NCI-H2227 treated with DMSO at 0.1 percent for 48 hours (cell line): ENCODE results near the gene USP10.

Experiments
- DNase-seq: peaks from one replicate; lab custom pipeline; 2025; lab: John Stamatoyannopoulos, UW

Gene USP10

GRCh38 chr16:84806256-84806889, 106.6 kb downstream of the USP10 start:
- DNase-seq: no peak

DNA sequence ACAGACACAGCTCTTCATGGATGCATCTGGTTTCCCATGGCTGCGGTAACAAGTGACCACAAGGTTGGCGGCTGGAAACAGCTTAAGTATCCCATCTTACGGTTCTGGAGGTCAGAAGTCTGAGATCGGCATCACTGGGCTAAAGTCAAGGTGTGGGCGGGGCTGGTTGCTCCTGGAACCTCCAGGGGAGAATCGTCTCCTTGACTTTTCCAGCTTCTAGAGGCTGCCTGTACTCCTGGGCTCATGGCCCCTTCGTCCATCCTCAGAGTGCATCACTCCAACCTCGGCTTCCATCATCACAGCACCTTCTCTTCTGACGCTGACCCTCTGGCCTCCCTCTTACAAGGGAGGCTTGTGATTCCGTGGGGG, 107.1 kb downstream of the USP10 start:
- no peak for DNase-seq

- no peak for DNase-seq
Observed at GRCh38 chr16:84807776-84808175, 108.0 kb downstream of the USP10 start.

DNA sequence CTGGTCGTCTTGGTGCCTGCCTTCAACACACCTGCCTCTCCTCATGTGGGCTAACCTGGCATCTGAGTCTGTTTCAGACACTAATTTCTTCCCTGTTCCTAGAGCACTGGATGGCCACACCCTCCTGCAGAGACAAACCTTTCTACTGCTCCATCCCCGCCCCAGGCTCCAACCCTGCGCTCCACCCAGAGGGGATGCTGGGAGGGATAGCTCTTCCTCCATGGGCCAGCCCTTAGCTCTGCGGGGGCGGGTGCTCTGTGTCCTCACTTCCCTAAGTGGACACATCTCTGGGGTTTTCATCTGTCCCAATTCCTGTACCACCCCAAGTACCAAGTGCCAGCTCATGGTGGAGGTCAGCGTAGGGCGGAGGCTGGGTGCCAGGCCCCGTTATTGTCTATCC, 109.0 kb downstream of the USP10 start:
- DNase-seq: no peak

DNA sequence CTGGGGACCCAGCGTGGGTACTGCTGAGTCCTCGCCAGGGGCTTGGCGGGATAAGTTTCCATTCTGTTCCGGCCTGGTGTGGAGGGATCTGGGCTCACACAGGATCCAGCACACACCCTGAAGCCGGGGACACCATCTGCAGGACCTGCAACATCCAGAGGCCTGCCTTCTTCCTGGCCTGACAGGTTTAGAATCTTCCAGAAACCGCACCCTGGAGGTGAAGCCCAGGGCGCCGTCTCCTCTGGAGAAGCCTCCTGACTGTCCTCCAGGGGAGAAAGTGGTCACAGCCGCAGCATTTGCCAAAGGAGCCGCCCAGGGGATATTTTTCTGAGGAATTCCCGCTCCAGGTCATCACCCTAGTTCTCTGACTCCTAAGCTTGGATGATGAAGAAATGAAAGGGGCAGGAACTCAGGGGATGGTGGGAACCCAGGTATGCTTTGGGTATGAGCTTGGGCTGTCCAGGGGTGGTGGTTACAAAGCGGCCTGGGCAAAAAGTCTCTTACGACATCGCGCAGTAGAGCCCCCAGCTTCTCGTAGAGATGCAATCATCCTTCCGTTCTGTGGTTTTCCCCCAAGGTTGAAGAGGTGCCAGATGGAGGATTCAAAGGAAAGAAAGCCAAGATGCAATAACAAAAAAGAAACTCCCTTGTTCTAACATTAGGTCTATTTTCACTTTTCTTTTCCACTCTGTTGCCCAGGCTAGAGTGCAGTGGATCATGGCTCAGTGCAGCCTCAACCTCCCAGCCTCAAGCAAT, 110.9 kb downstream of the USP10 start:
- DNase-seq: no peak

GRCh38 chr16:84811529-84811928, 111.7 kb downstream of the USP10 start:
- DNase-seq: no peak

DNA sequence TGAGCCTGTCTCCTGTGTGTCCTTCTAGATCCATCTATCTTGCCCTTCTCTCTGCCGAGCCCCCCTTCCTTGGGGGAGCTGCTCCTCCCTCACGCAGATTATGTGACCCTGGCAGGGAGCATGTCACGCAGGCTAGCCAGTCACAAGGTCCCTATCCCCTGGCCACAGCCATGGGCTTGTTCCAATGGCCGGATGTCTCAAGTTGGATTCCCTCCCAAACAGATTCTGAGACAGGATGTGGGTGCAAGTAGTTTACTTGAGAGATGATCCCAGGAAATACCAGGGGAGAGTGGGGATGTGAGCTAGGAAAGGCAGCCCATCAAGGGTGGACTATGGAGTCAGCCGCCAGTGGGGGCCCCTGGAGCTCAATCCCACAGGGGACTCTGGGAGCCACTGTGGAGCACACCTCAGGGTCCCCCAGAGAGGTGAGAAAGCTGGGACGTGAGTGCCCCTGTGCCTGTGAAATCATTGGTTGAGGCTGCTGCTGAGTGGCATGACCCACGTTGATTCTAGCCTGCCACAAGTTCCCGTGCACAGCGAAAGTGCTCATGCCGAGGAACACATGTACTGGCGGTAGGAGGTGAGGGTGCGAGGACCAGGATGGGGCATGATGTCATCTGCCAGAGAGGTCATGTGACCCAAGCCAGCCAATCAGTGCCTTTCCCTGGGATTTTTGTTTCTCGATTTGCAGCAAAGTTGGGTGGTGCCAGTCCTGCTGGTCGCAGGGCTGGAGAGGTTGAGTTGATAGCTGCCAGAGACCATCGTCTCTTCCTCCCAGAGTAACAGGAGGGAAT, 113.5 kb downstream of the USP10 start:
- no peak for DNase-seq

- DNase-seq: no peak
Observed at GRCh38 chr16:84815462-84815861, 115.7 kb downstream of the USP10 start.

GRCh38 chr16:84816023-84816422, 116.2 kb downstream of the USP10 start:
- no peak for DNase-seq

GRCh38 chr16:84816485-84816884, 116.7 kb downstream of the USP10 start:
- DNase-seq: no peak

GRCh38 chr16:84817206-84817605, 117.4 kb downstream of the USP10 start:
- no peak for DNase-seq

DNA sequence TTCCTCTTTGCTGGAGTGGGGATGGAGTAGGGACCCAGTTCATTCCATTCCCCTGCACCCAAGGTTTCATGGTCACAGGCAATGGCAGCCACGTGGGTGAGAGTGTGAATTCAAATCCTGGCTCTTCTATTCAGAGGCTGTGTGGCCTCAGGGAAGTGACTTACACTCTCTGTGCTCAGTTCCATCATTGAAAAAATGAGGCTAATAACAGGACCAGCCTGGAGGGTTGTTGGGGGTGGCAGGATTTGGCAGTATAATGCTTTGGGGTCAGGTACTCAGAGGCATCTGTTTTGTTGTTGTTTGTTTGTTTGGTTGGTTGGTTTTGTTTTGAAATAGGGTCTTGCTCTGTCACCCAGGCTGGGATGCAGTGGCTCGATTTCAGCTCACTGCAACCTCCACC, 117.8 kb downstream of the USP10 start:
- DNase-seq: no peak

DNA sequence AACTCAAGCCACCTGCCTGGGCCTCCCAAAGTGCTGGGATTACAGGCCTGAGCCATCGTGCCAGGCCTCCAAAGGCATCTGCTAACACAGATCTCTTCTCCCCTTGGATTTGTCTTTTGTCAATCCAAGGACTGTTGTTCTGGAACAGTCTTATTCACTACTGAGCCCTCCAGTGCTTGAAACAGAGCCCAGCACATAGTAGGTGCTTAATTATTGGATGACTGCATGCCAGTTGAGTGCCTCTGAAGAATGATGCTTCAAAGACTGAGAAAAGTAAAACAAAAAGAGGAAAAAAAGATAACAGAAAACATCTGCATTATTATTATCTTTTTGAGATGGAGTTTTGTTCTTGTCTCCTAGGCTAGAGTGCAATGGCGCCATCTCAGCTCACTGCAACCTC, 118.3 kb downstream of the USP10 start:
- no peak for DNase-seq

GRCh38 chr16:84818989-84819643, 119.3 kb downstream of the USP10 start:
- no peak for DNase-seq

GRCh38 chr16:84819644-84820304, 120.0 kb downstream of the USP10 start, which contains the start of gene CRISPLD2:
Gene CRISPLD2, plus strand, starts transcription at chr16:84819985. Its CDS starts 18,511 bp downstream, at chr16:84838496.
- peak; percentile 60 for DNase-seq

- no peak for DNase-seq
Observed at GRCh38 chr16:84820305-84820684, 120.5 kb downstream of the USP10 start.

- no peak for DNase-seq
Observed at GRCh38 chr16:84820771-84821170, 121.0 kb downstream of the USP10 start.

DNA sequence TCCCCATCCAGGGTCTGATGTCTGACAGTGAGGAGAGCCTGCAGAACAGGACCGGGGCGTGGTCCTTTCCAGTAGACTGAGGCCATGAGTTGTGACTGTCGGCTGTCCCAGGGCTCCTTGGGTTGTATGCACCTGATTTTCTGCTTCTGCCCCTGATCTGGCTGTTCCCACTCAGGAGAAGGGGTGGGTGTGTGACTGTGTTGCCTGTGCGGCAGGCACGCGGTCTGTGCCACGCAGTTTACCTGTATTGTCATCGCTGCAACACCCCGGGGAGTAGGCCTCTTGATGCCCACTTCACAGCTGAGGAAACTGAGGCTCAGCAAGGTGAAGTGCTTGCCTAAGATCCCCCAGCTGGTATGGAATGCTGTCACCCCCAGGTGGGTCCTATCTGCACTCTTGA, 121.4 kb downstream of the USP10 start:
- no peak for DNase-seq

DNA sequence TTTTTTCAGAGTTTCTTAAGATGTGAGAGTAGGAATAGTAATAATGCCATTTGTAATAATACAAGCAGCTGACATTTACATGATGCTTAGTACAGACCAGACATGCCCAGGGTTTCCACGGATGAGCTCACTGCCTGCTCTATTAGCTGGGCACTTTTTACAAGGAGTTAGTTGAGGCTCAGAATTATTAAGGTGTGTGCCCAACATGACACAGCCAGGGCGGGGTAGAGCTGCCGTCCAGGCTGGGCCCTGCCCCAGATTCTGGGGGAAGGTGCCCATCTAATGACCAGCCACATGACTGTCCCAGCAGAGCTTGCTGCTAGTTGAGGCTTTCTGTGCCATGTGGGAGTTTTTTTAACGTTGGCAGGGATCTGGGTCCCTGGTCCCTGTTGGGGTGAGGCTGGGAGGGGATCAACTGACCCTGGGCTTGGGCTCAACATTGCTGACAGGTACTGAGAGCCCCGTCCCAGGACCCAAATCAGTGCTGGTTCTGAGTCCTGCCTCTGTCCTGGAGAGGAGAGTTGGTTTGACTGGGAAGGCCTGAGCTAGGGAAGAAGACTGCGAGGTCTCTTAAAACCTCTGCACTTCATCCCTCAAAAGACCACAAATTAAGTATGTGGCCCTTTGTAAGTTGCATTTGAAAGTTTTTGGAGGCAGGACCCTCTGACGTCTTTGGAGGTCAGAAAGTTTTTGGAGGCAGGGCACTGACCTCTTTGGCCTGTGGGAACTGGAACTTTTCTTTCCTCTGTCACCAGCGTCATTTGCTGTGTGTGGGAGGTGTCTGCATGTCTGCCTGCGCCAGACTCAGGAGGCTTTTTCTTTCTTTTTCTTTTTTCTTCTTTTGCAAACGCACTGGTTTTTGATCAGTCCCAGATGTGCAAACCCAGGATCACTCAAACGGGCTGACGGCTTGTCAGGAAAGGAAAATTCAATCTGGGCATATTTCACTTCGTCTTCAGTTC, 122.2 kb downstream of the USP10 start:
- DNase-seq: no peak

- no peak for DNase-seq
Observed at GRCh38 chr16:84822990-84823389, 123.2 kb downstream of the USP10 start.

GRCh38 chr16:84823484-84823883, 123.7 kb downstream of the USP10 start:
- no peak for DNase-seq
